ENCODE data around the gene UCK1. TPM values are rescaled to one million over a fixed set of nuclear protein-coding genes. Genes with fewer than 3 reads are reported as not detected.

Gene UCK1
- total and polyA plus RNA-seq, 10 of the 15 experiments (the other 5 are each of a cell fraction or from before 2014, with no cell fraction given): 0.31 to 27.0 (median 18.7) TPM

- no peak for DNase-seq (ENCODE audit: low read depth, low spot score)
- no peak overlapping the region for H3K4me3 ChIP-seq
- peaks cover 64 to 71% of the 10 kb centered on the region in 2 experiments for H3K36me3 ChIP-seq (ENCODE audit: control insufficient read depth in 2 of 2, insufficient read depth in 2 of 2, low read length in 1 of 2)
- intact Hi-C loops (cut with micrococcal nuclease; ENCODE audit: unreplicated experiment): no loop called here
- ChIA-PET POLR2A (no interaction called here), SMC1A (ENCODE audit: uncharacterized antibody, unreplicated experiment) (no interaction called here), CTCF (interaction anchor here (0.8 kb wide), 1 partner anchor 113 kb away, joined by 3 read pairs; no protein-coding TSS in a partner anchor), RAD21 (ENCODE audit: unreplicated experiment) (no interaction called here)
- 88% methylated on average over 18 of the region's 19 CpGs for WGBS (ENCODE audit: insufficient coverage, insufficient replicate concordance, low lambda C conversion rate, missing lambda C conversion rate)
- H3K4me2 ChIP-seq (ENCODE audit: control insufficient read depth, insufficient read depth): no peak overlapping the region
- no TSS peak for BruUV-seq (replicated peaks)
- no peaks in the 10 kb centered on the region for H3K79me2 ChIP-seq (ENCODE audit: control insufficient read depth, insufficient read depth, low read length)
- no peak overlapping the region for H2AFZ ChIP-seq (ENCODE audit: control insufficient read depth, low read depth, low read length)
- H3K27ac ChIP-seq (ENCODE audit: control insufficient read depth, insufficient read depth): no peak overlapping the region
- no peak for TF ChIP-seq BCLAF1 (IDR thresholded peaks at IDR 0.05)
- TF ChIP-seq MTA2 (IDR thresholded peaks at IDR 0.05; ENCODE audit: low read depth): no peak
- TF ChIP-seq CREB1 (IDR thresholded peaks at IDR 0.05; ENCODE audit: low read depth): no peak
- TF ChIP-seq POLR2AphosphoS5 (IDR thresholded peaks at IDR 0.05; ENCODE audit: low read length): 0 out of 2 replicates have a peak, but pooled peaks have one; percentile 24
- TF ChIP-seq POLR2A (IDR thresholded peaks at IDR 0.05; ENCODE audit: low read depth, low read length): peak; percentile 58
- no peak for TF ChIP-seq KAT2A (conservative IDR thresholded peaks at IDR 0.05; ENCODE audit: control insufficient read depth, low read depth, low read length)
- H3K4me1 ChIP-seq (ENCODE audit: control insufficient read depth, insufficient read depth, low read length): no peaks in the 10 kb centered on the region
- FAIRE-seq: no peak
- H4K20me1 ChIP-seq (ENCODE audit: control insufficient read depth, insufficient read depth): no peaks in the 10 kb centered on the region
- no peak for ATAC-seq
- H3K27me3 ChIP-seq (replicated peaks in 1 of 2; ENCODE audit: control insufficient read depth in 2 of 2, insufficient read depth in 2 of 2, low read length in 1 of 2): no peaks in the 10 kb centered on the region
- no peak overlapping the region for H3K9ac ChIP-seq (ENCODE audit: control insufficient read depth, insufficient read depth, low read length)
- in situ Hi-C loops (cut with MboI): no loop called here
- no peaks in the 10 kb centered on the region for H3K9me3 ChIP-seq (replicated peaks; ENCODE audit: control insufficient read depth, insufficient read depth, low read length)
These were observed 45.2 kb downstream of the UCK1 start for GRCh38 chr9:131485728-131486422.
